HepG2 (cell line): Measurements from ENCODE around the gene ACO1. TPM values are rescaled to one million over a fixed set of nuclear protein-coding genes. Genes with fewer than 3 reads are reported as not detected.

ENCODE experiments used
- ATAC-seq: fragments of 200-7000 bp; cut with Tn5 transposase; 3 replicates; pipeline ENCODE4 v1.9.1; 2020; ENCODE audit warnings: mild to moderate bottlenecking, moderate library complexity
- BruUV-seq: library from RNA; stranded (reverse); fragments of 400-500 nt; replicated peaks from 2 replicates; lab custom pipeline; 2021; lab: Mats Ljungman, UMichigan
- CTCF ChIA-PET: fragments of 300-600 bp; formaldehyde crosslinking; extraction: SDS; loops from one replicate; lab custom pipeline; 2021; ENCODE audit warnings: low total read pairs, inconsistent platforms, low intra/inter-chr PET ratio; lab: Yijun Ruan, JAX
- POLR2A ChIA-PET: fragments of 350-600 bp; sonication (Branson Sonifier 250); formaldehyde crosslinking; loops from one replicate; lab custom pipeline; 2020; ENCODE audit warnings: antibody characterized with exemption, inconsistent platforms; lab: Yijun Ruan, JAX
- DNase-seq: peaks from one replicate; pipeline ENCODE4 v3.0.0-alpha.2; 2015; ENCODE audit warnings: low spot score
- FAIRE-seq: peaks from 3 replicates; lab custom pipeline; 2011; peaks lifted over from hg19 to GRCh38; lab: Jason Lieb, UNC
- H2AFZ ChIP-seq: one replicate; pipeline ENCODE4 v1.6.1; 2011; ENCODE audit warnings: low read length, inconsistent platforms
- H3K27ac ChIP-seq: fragments of 300-600 bp; 3 replicates; pipeline ENCODE4 v1.8.0; 2011; ENCODE audit warnings: mixed run types, mild to moderate bottlenecking, mixed read lengths, low read length, inconsistent platforms; ENCODE audit not compliant: insufficient read depth; ENCODE audit errors: extremely low read length
- H3K27me3 ChIP-seq, 2 experiments: fragments of 200-600 bp in 1 of 2; 2 replicates in 1 of 2; 3 replicates in 1 of 2; pipeline versions ENCODE4 v1.6.0 to v1.8.0; 2011; ENCODE audit warnings: low read length in 2 of 2, mild to moderate bottlenecking in 2 of 2, moderate library complexity in 2 of 2, inconsistent platforms in 1 of 2; ENCODE audit not compliant: insufficient read depth in 2 of 2, control insufficient read depth in 1 of 2
- H3K36me3 ChIP-seq, 2 experiments: fragments of 200-600 bp in 1 of 2; replicated peaks in 1 of 2; 2 replicates in 1 of 2; 3 replicates in 1 of 2; pipeline versions ENCODE4 v1.5.1 to v1.8.0; 2011; ENCODE audit warnings: low read length in 2 of 2, inconsistent platforms in 1 of 2; ENCODE audit not compliant: insufficient read depth in 2 of 2, control insufficient read depth in 1 of 2
- H3K4me1 ChIP-seq: 2 replicates; pipeline ENCODE4 v1.5.1; 2012; ENCODE audit warnings: low read length, inconsistent platforms; ENCODE audit not compliant: insufficient read depth
- H3K4me2 ChIP-seq: 2 replicates; pipeline ENCODE4 v1.6.0; 2011; ENCODE audit warnings: low read depth, low read length, inconsistent platforms
- H3K4me3 ChIP-seq, 3 experiments: fragments of 200-600 bp in 1 of 3; sonication (generic), shearing (Covaris generic) in 1 of 3; replicated peaks in 1 of 3; 2 replicates each; pipeline ENCODE4 v1.5.1; 2011 to 2016; ENCODE audit warnings: low read length in 3 of 3, inconsistent platforms in 2 of 3, low read depth in 2 of 3, mild to moderate bottlenecking in 2 of 3, control low read depth in 1 of 3, mixed read lengths in 1 of 3; ENCODE audit not compliant: insufficient read depth in 1 of 3
- H3K79me2 ChIP-seq: one replicate; pipeline ENCODE4 v1.6.1; 2011; ENCODE audit warnings: low read length, inconsistent platforms; ENCODE audit not compliant: insufficient read depth
- H3K9ac ChIP-seq: 2 replicates; pipeline ENCODE4 v1.6.0; 2011; ENCODE audit warnings: mild to moderate bottlenecking, low read depth, low read length, inconsistent platforms; ENCODE audit not compliant: insufficient read depth
- H3K9me3 ChIP-seq: 2 replicates; pipeline ENCODE4 v1.5.1; 2012; ENCODE audit warnings: mild to moderate bottlenecking, low read length
- H4K20me1 ChIP-seq: 2 replicates; pipeline ENCODE4 v1.6.0; 2011; ENCODE audit warnings: inconsistent platforms, mild to moderate bottlenecking, low read length, moderate library complexity; ENCODE audit not compliant: insufficient read depth
- BORCS8-MEF2B ChIP-seq: sonication (generic); formaldehyde crosslinking; IDR thresholded peaks from 2 replicates; pipeline ENCODE4 v1.8.0; 2022; ENCODE audit warnings: mild to moderate bottlenecking, missing genetic modification reagents
- CEBPG ChIP-seq: IDR thresholded peaks from 2 replicates; pipeline ENCODE4 v1.6.1; 2016
- FOXA1 ChIP-seq, 2 experiments: fragments of 450-650 bp in 1 of 2; sonication (generic) in 1 of 2; formaldehyde crosslinking in 1 of 2; IDR thresholded peaks; 2 replicates each; pipeline versions ENCODE4 v1.4.0 to v1.6.1; 2016 to 2020; ENCODE audit warnings: missing genetic modification reagents in 1 of 2
- FOXA3 ChIP-seq: IDR thresholded peaks from 2 replicates; pipeline ENCODE4 v1.6.1; 2016; ENCODE audit warnings: missing genetic modification reagents, missing compliant biosample characterization
- FOXC1 ChIP-seq: sonication (generic); formaldehyde crosslinking; IDR thresholded peaks from 2 replicates; pipeline ENCODE4 v1.8.0; 2022; ENCODE audit warnings: mild to moderate bottlenecking, missing genetic modification reagents, borderline replicate concordance
- GATAD2A ChIP-seq: IDR thresholded peaks from 2 replicates; pipeline ENCODE4 v1.6.1; 2016
- KAT8 ChIP-seq: IDR thresholded peaks from 2 replicates; pipeline ENCODE4 v1.6.1; 2016; ENCODE audit warnings: missing genetic modification reagents, missing compliant biosample characterization
- KLF16 ChIP-seq, 2 experiments: sonication (generic) in 1 of 2; formaldehyde crosslinking in 1 of 2; IDR thresholded peaks; 2 replicates each; pipeline versions ENCODE4 v1.6.1 to v1.8.0; 2016 to 2023; ENCODE audit warnings: missing genetic modification reagents in 2 of 2, missing compliant biosample characterization in 1 of 2
- MIXL1 ChIP-seq: IDR thresholded peaks from 2 replicates; pipeline ENCODE4 v1.6.1; 2016
- SAP130 ChIP-seq: IDR thresholded peaks from 2 replicates; pipeline ENCODE4 v1.6.1; 2016; ENCODE audit warnings: low read depth
- TEAD3 ChIP-seq: optimal IDR thresholded peaks from 2 replicates; pipeline ENCODE3; 2016; ENCODE audit warnings: borderline replicate concordance
- TOPORS ChIP-seq: sonication (generic); formaldehyde crosslinking; IDR thresholded peaks from 2 replicates; pipeline ENCODE4 v1.8.0; 2023; ENCODE audit warnings: mild to moderate bottlenecking, missing genetic modification reagents
- YEATS4 ChIP-seq: sonication (generic); formaldehyde crosslinking; IDR thresholded peaks from 2 replicates; pipeline ENCODE4 v1.4.0; 2020; ENCODE audit warnings: missing genetic modification reagents, borderline replicate concordance
- ZFX ChIP-seq: sonication (generic); formaldehyde crosslinking; IDR thresholded peaks from 2 replicates; pipeline ENCODE4 v1.4.0; 2020; ENCODE audit warnings: mild to moderate bottlenecking, low read depth, missing genetic modification reagents, moderate library complexity
- ZNF468 ChIP-seq: sonication (generic); formaldehyde crosslinking; IDR thresholded peaks from 2 replicates; pipeline ENCODE4 v1.8.0; 2022; ENCODE audit warnings: mild to moderate bottlenecking, moderate library complexity, missing genetic modification reagents
- ZNF644 ChIP-seq: IDR thresholded peaks from 2 replicates; pipeline ENCODE4 v1.6.1; 2016; ENCODE audit warnings: low read depth
- WGBS: methylation state at CpG from one replicate; pipeline ENCODE4 v1.1.6; 2017; ENCODE audit warnings: low lambda C conversion rate; 5-methylcytosine and 5-hydroxymethylcytosine counted together
- in situ Hi-C: cut with HindIII; loops from 2 replicates; pipeline ENCODE4 v1.10.0; 2017; ENCODE audit warnings: low pct_unique_long_range_greater_than_20kb; ENCODE audit not compliant: extremely low pct_ligation_motif_present
- intact Hi-C: fragments of 100-400 bp; cut with micrococcal nuclease; formaldehyde crosslinking; loops from one replicate; pipeline ENCODE4 v1.10.0; 2022; ENCODE audit not compliant: unreplicated experiment
- polyA plus RNA-seq, 8 experiments: library from polyadenylated mRNA; depleted of rRNA in 3 of 8; stranded (reverse) in 7 of 8; unstranded in 1 of 8; fragments of >200 nt; fragmentation: Illumina TruSeq in 4 of 8; extraction: Trizol in 4 of 8; gene quantifications; 2 replicates each; pipeline versions ENCODE4 v1.2.1 to v1.2.3, GENCODE V29; 2011 to 2016; ENCODE audit warnings: low read depth in 4 of 8, missing spikeins in 1 of 8, mixed read lengths in 1 of 8; ENCODE audit not compliant: insufficient read depth in 1 of 8
- total RNA-seq, 5 experiments: library from RNA; depleted of rRNA; stranded (reverse); fragments of >200 nt; fragmentation: Illumina TruSeq; extraction: Trizol; gene quantifications; 2 replicates each; pipeline ENCODE4 v1.2.3, GENCODE V29; 2016; ENCODE audit warnings: low read depth in 1 of 5
- TF ChIP-seq, protein P1 (sequence below): sonication (generic); formaldehyde crosslinking; IDR thresholded peaks from 2 replicates; pipeline ENCODE4 v1.8.0; 2022; ENCODE audit warnings: mild to moderate bottlenecking, missing genetic modification reagents, borderline replicate concordance
- TF ChIP-seq, protein P2 (sequence below), 2 experiments: sonication (generic) in 1 of 2; formaldehyde crosslinking in 1 of 2; IDR thresholded peaks; 2 replicates each; pipeline versions ENCODE4 v1.4.0 to v1.6.1; 2018 to 2020; ENCODE audit warnings: missing genetic modification reagents in 2 of 2, borderline replicate concordance in 1 of 2, low read depth in 1 of 2, mild to moderate bottlenecking in 1 of 2, missing biosample characterization in 1 of 2
- TF ChIP-seq, protein P3 (sequence below): sonication (generic); formaldehyde crosslinking; IDR thresholded peaks from 2 replicates; pipeline ENCODE4 v1.5.0; 2020; ENCODE audit warnings: mild to moderate bottlenecking, missing genetic modification reagents, moderate library complexity

The ACO1 gene
- total and polyA plus RNA-seq, 2 of the 13 experiments (the other 11 are each of a cell fraction or from before 2014, with no cell fraction given): 20.1 to 48.2 TPM

DNA sequence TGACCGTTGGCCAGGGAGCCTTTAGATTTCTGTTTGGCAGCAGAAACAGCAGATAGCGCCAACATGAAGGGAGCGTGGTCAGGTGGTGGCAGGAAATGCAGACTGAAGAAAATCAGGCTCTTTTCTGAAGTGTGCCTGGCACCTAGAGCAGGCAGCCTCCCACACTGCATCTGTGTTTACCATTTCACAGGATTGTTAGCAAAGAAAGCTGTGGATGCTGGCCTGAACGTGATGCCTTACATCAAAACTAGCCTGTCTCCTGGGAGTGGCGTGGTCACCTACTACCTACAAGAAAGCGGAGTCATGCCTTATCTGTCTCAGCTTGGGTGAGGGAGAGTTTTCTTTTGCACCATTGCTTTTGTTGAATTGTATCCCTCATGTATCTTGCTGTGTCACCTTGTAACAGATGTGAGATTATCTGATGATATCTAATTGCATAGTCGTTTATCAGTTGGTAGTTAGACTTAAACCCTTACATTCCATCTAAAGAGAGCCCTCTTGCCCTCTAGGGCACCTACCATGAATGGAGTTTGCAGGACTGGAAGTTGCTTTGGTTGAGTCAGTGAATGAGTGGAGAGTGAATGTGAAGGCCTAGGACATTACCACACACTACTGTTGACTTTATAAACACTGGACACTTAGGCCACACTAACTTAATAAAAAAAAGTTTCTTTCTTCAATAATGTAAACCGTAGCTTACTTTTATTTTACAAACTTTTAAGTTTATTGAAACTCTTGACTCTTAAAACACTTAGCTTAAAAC, 42.8 kb downstream of the ACO1 start:
- BruUV-seq: no TSS peak
- Histone ChIP-seq H3K4me2 (peak overlapping the region; percentile 96), H3K9ac (peak overlapping the region; percentile 58; the same call in 1 of the 2 replicates), H3K79me2 (no peaks in the 10 kb centered on the region), H3K4me3 (peak overlapping the region in 1 of 3 experiments; percentile 36; a peak in 2 of 6 replicates), H3K4me1 (peaks cover 44% of the 10 kb centered on the region), H4K20me1 (no peaks in the 10 kb centered on the region), H2AFZ (no peak overlapping the region), H3K36me3 (peaks cover 6 to 39% of the 10 kb centered on the region in 2 experiments; a peak in 4 of 5 replicates), H3K27ac (peak overlapping the region; percentile 88), H3K27me3 (no peaks in the 10 kb centered on the region), H3K9me3 (no peaks in the 10 kb centered on the region)
- intact Hi-C loops (loop anchor here (2.0 kb wide), 2 partner anchors 30 to 146 kb away; partner anchors contain the start of gene NDUFB6), in situ Hi-C loops (no loop called here)
- ChIA-PET CTCF (no interaction called here), POLR2A (interaction anchor here (0.6 to 2.6 kb wide), 5 partner anchors 8 to 99 kb away, joined by 3 to 20 read pairs (median 5); partner anchors contain the start of genes ACO1 and RIGI)
- peak; percentile 39 for FAIRE-seq
- peak; percentile 25 for ATAC-seq
- peak; percentile 48 for DNase-seq
- WGBS: 62% methylated on average over 7 of the region's 8 CpGs
- TF ChIP-seq SAP130 (CRISPR knock-in tag) (peak; percentile 33), TEAD3 (CRISPR knock-in tag) (peak; percentile 41), TOPORS (no peak), KAT8 (CRISPR knock-in tag) (0 out of 2 replicates have a peak, but pooled peaks have one; percentile 18), YEATS4 (CRISPR knock-in tag) (no peak), GATAD2A (CRISPR knock-in tag) (peak; percentile 34; the same call in 1 of the 2 replicates), FOXC1 (0 out of 2 replicates have a peak, but pooled peaks have one; percentile 27), FOXA3 (CRISPR knock-in tag) (peak; percentile 46; the same call in 1 of the 2 replicates), FOXA1 (IDR thresholded peaks at IDR 0.05) (no peak), FOXA1 (CRISPR knock-in tag; IDR thresholded peaks at IDR 0.05) (peak; percentile 54; the same call in 1 of the 2 replicates), ZFX (CRISPR knock-in tag) (peak; percentile 53), MIXL1 (CRISPR knock-in tag) (0 out of 2 replicates have a peak, but pooled peaks have one; percentile 45), BORCS8-MEF2B (CRISPR knock-in tag) (0 out of 2 replicates have a peak, but pooled peaks have one; percentile 33), KLF16 (CRISPR knock-in tag; IDR thresholded peaks at IDR 0.05) (0 out of 4 replicates have a peak, but pooled peaks of 1 of the 2 experiments have one; percentile 24), ZNF644 (CRISPR knock-in tag) (peak; percentile 66), ZNF468 (CRISPR knock-in tag) (no peak), CEBPG (CRISPR knock-in tag) (0 out of 2 replicates have a peak, but pooled peaks have one; percentile 15)
- TF ChIP-seq, protein P1, sequence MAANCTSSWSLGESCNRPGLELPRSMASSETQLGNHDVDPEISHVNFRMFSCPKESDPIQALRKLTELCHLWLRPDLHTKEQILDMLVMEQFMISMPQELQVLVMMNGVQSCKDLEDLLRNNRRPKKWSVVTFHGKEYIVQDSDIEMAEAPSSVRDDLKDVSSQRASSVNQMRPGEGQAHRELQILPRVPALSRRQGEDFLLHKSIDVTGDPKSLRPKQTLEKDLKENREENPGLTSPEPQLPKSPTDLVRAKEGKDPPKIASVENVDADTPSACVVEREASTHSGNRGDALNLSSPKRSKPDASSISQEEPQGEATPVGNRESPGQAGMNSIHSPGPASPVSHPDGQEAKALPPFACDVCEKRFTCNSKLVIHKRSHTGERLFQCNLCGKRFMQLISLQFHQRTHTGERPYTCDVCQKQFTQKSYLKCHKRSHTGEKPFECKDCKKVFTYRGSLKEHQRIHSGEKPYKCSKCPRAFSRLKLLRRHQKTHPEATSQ (CRISPR knock-in tag): peak; percentile 41; the same call in 1 of the 2 replicates
- TF ChIP-seq, protein P2, sequence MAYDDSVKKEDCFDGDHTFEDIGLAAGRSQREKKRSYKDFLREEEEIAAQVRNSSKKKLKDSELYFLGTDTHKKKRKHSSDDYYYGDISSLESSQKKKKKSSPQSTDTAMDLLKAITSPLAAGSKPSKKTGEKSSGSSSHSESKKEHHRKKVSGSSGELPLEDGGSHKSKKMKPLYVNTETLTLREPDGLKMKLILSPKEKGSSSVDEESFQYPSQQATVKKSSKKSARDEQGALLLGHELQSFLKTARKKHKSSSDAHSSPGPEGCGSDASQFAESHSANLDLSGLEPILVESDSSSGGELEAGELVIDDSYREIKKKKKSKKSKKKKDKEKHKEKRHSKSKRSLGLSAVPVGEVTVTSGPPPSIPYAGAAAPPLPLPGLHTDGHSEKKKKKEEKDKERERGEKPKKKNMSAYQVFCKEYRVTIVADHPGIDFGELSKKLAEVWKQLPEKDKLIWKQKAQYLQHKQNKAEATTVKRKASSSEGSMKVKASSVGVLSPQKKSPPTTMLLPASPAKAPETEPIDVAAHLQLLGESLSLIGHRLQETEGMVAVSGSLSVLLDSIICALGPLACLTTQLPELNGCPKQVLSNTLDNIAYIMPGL (CRISPR knock-in tag; IDR thresholded peaks at IDR 0.05; ENCODE audit: borderline replicate concordance in 1 of 2, low read depth in 1 of 2): 0 out of 4 replicates have a peak, but pooled peaks of 1 of the 2 experiments have one; percentile 6
- TF ChIP-seq, protein P3, sequence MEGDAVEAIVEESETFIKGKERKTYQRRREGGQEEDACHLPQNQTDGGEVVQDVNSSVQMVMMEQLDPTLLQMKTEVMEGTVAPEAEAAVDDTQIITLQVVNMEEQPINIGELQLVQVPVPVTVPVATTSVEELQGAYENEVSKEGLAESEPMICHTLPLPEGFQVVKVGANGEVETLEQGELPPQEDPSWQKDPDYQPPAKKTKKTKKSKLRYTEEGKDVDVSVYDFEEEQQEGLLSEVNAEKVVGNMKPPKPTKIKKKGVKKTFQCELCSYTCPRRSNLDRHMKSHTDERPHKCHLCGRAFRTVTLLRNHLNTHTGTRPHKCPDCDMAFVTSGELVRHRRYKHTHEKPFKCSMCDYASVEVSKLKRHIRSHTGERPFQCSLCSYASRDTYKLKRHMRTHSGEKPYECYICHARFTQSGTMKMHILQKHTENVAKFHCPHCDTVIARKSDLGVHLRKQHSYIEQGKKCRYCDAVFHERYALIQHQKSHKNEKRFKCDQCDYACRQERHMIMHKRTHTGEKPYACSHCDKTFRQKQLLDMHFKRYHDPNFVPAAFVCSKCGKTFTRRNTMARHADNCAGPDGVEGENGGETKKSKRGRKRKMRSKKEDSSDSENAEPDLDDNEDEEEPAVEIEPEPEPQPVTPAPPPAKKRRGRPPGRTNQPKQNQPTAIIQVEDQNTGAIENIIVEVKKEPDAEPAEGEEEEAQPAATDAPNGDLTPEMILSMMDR (CRISPR knock-in tag): 0 out of 2 replicates have a peak, but pooled peaks have one; percentile 14
